MV-4-11 (cell line): Measurements from ENCODE around the gene SPTBN1.

Source experiments
- DNase-seq: peaks from one replicate; lab custom pipeline; 2025; lab: John Stamatoyannopoulos, UW

The SPTBN1 gene

GRCh38 chr2:54632733-54633692 lies 176.9 kb downstream of the SPTBN1 start:
- no peak for DNase-seq

DNA sequence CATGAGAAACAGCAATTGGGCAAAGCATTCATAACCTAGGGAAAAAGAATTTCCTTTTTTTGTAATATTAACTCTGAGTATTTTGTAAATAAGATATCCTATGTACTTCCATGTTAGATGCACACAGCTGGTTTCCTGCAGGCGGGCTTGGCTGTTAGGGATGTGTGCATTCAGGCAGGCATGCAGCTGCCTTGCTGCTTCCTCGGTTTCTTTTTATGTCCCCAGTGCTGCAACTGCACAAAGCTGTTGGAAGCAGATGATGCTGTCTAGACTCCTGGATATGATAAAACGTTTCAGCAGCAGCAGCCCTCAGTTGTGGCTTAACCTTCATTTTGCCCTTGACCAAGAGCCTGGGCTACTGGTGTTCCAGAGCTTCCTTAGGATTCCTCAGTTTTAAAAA lies 177.9 kb downstream of the SPTBN1 start:
- no peak for DNase-seq

DNA sequence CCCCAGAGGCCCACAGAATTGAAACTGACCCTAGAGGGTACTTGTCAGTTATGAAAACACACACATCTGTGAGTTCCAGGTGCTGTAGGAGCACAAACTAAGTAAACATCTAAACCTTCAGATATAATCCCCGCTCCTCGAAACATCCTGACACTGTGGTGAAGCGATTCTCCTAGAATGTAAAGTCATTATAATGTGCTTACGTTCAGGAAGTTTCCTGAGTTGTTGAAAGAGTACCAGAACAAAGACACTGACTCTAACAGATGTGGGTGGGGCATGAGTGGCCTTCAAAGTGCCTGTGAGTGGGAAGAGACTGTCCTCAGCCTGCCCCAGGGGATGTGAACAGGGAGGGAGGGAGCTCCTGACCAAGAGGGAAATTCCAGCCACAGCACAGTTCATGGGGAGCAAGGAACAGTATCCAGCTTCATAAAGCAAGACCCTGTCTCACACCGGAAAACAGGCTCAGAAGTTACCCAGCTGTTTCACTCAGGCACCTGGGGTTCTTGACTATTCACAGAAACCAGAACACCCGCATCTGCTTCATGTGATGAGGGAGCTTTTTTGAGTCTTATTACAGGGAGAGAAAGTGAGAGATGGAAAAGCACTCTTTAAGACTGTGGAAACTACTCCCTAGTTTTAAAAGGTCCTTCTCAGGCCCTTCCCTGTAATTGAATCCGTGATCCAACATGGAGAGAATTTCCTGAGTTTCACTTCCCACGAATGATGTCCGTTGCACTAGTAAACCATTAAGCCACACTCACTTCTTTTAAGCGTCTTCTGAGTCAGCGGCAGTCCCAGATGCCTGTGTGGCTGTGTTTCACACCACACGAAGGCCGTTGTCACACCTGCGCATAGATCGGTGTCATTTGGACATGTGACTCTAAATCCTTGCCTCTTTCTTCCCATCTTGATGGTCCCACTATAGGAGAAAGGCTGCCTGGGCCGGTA lies 178.7 kb downstream of the SPTBN1 start:
- DNase-seq: peak; percentile 66

GRCh38 chr2:54635554-54636152 lies 179.5 kb downstream of the SPTBN1 start:
- no peak for DNase-seq

- DNase-seq: no peak
Measured at GRCh38 chr2:54636415-54637139, 180.4 kb downstream of the SPTBN1 start.

DNA sequence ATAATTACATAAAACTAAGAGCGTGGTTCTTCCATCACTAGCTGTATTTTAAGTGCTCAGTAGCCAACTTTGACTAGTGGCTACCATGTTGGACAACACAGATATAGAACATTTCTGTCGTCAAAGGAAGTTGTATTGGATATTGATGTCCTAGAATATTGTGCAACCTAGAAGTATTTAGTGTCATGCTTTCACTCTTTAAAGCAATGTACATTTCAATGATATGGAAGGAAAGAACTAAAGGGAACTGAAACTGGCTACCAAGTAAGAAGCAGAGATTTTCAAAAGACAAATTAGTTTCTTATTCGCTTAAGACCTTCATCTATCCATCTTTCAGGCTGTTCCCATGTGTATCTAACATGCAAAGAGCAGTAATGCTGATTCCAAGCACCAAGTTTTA lies 182.0 kb downstream of the SPTBN1 start:
- DNase-seq: peak; percentile 79

DNA sequence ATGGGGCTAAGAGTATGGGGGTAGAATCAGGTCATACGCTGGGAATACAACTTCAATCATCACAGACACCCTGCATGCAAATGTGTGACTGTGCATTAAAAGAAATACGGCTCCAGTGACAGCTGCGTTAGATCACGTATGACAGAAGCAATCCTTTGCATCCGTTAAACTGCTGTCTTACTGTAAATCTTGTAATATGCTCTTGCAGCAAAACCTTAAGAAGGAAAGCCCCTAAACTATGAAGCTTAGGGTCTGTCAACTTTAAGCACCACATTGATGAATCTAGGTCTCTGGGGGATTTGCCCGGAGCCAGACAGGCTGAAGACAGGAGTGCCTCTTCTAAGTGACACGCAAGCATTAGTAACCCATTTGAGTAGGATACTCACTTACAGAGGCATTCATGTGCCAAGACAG lies 182.7 kb downstream of the SPTBN1 start:
- no peak for DNase-seq

- no peak for DNase-seq
Measured at GRCh38 chr2:54639609-54640008, 183.5 kb downstream of the SPTBN1 start.

DNA sequence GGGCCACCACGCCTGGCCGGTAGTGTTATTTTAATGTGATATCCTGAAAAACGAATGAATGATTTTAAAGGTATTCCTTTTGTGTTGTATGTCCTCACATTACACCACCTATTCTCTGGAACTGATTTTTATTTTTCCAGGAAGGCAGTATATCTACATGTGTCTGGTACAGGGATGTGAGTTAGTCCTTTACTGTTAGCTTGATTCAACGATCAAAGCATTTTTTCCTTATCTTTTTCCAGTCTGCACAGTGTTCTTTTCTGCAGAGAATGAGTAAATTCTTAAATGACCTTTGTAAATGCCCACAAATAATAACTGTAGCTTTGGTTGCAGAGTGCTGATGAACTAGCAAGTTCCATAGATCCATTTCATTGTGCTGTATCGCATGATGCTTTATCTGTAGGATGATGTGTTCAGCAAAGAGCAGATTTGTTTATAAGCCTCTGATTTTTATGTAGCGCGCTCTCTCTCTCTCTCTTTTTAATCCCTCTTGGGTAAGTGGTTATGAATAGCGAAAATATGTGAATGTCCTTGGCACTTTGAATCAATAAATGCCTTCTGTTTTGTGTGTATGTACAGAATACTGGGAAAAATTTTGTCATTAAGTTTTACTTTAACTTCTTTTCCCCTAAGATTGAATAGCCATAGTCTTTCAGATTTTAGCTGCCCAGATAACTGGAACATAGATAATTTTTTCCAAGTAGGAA lies 184.9 kb downstream of the SPTBN1 start:
- DNase-seq: no peak

DNA sequence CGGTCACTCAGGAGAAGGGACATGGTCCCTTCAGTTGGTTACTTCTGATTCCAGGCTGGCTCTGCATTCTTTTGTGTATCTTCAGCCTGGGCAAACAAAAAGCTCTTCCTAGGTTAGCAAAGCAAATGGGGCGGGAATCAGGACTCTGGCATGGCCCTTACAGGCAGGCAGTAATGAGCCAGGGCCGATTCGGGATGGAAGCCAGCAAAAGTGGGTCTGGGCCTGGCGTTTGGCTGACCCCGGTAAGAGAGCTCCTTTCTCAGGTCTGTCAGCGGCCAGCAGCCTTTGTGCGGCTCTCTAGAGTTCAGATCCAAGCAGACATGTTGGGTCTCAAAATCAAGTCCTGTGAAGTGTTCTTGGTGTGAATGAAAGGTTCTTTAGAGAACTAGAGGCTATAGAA lies 185.9 kb downstream of the SPTBN1 start:
- no peak for DNase-seq

GRCh38 chr2:54642677-54643430 lies 186.7 kb downstream of the SPTBN1 start:
- DNase-seq: no peak

DNA sequence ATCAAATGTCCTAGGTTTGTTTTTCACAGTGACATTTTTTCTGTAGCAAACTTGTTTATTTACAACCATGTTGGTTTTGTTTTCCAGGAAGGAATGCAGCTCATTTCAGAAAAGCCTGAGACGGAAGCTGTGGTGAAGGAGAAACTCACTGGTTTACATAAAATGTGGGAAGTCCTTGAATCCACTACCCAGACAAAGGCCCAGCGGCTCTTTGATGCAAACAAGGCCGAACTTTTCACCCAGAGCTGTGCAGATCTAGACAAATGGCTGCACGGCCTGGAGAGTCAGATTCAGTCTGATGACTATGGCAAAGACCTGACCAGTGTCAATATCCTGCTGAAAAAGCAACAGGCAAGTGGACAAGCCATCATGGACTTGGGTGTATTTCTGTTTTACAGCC lies 188.1 kb downstream of the SPTBN1 start:
- DNase-seq: no peak

DNA sequence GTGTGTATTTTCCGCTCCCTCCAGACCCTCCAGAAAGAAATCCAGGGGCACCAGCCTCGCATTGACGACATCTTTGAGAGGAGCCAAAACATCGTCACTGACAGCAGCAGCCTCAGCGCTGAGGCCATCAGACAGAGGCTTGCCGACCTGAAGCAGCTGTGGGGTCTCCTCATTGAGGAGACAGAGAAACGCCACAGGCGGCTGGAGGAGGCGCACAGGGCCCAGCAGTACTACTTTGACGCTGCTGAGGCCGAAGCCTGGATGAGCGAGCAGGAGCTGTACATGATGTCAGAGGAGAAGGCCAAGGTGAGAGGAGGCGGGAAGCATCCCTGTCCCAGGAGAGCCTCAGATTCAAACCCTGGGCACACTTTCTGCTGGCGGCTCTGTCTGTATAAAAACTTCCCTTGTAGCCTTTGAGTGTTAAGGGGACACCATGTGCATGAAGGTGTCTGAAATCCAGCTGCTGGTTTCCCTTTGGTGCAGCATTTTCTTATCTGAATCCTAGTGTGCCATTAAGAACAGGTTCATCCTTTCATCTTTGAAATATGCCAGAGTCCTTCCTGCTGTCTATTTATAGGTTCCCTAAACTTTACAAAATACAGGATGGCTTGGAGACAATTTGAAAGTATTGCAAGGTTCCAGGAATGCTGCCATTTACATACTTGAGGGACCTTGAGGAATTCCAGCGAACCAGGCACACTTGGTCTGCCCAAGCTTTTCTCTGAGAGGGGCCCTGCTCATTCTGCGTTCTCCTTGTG lies 190.2 kb downstream of the SPTBN1 start:
- DNase-seq: no peak

DNA sequence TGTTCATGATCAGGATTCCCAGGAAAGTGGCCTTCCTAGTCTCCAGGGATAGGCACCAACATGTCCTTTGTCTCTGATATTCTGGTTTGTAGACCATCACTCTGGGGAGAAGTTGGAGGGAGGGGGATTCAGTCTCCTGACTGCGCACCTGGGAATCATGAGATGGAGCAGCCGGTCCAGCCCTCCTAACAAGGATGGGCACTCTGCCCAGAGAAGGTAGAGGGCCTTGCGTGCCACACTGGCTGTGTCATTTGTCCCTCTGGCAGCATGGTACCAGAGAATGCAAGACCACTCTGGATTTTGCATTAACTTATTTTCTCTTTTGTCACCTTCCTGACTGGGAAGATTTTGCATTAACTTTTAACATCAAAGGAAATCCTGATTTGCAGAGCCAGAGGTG lies 192.1 kb downstream of the SPTBN1 start:
- DNase-seq: no peak

GRCh38 chr2:54649191-54649590 lies 193.1 kb downstream of the SPTBN1 start:
- DNase-seq: no peak

- no peak for DNase-seq
Measured at GRCh38 chr2:54649633-54650032, 193.5 kb downstream of the SPTBN1 start.

DNA sequence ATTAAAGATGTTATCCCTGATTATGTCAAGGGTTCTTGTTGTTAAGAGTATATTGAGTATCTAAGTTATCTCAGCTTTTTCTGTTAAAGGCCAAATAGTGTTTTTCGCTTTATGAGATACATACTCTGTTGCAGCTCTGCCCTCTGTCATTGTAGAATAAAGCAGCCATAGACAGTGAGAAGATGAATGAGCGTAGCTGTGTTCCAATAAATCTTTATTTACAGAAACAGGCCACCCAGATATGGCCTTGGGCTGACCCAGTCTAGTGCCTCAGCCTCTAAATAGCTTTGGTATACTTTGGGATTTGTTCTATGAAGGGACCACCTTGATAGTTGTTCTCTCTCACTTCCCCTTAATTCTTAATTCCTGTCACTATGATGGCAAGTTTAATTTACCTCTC lies 194.5 kb downstream of the SPTBN1 start:
- DNase-seq: no peak

GRCh38 chr2:54651291-54651690 lies 195.2 kb downstream of the SPTBN1 start:
- no peak for DNase-seq

DNA sequence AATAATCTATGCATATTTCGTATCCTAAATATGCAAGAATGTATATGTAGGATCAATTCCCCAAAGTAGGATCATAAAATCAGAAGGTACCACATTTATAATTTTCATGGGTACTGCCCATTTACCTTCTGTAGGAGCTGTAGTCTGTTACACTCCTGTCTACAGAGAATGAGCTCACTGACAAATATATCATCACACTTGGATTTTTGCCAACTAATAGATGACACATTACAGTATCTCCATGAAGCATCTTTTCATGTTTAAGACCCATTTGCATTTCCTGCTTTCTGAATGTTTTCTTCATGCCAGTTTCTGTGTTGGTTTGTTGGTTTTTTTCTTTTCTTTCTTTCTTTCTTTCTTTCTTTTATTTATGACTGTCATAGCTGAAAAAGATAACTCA lies 196.4 kb downstream of the SPTBN1 start:
- DNase-seq: no peak
